ENCODE measurements around the gene MGRN1. TPM values are rescaled to one million over a fixed set of nuclear protein-coding genes. Genes with fewer than 3 reads are reported as not detected.

The MGRN1 gene
- total RNA-seq, 2 donors from 2014 or later, result 56.0 to 64.5 TPM

DNA sequence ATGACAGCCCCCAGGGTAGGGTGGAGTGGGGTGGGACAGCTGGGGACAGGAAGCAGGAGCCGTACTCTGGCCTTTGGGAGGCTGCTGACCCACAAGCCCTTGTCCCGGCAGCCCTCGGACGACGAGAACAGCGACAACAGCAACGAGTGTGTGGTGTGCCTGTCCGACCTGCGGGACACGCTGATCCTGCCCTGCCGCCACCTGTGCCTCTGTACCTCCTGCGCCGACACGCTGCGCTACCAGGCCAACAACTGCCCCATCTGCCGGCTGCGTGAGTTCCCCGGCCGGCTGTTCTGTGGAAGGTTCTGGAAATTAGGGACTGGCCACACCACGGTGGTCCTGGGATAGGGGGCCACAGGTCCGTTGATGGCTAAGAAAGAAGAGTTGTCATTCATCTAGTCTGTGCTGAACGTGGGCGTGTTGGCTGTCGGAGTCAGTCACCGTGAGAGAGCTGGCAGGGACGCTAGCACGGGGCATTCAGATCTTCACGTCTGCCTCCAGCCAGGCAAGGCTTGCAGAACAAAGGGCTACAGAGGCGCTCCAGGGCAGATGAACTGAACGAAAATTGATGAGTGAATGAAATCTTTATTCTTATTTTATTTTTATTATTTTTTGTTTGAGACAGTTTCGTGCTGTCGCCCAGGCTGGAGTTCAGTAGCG is 48.9 kb downstream of the MGRN1 start:
- TF ChIP-seq, protein P1, sequence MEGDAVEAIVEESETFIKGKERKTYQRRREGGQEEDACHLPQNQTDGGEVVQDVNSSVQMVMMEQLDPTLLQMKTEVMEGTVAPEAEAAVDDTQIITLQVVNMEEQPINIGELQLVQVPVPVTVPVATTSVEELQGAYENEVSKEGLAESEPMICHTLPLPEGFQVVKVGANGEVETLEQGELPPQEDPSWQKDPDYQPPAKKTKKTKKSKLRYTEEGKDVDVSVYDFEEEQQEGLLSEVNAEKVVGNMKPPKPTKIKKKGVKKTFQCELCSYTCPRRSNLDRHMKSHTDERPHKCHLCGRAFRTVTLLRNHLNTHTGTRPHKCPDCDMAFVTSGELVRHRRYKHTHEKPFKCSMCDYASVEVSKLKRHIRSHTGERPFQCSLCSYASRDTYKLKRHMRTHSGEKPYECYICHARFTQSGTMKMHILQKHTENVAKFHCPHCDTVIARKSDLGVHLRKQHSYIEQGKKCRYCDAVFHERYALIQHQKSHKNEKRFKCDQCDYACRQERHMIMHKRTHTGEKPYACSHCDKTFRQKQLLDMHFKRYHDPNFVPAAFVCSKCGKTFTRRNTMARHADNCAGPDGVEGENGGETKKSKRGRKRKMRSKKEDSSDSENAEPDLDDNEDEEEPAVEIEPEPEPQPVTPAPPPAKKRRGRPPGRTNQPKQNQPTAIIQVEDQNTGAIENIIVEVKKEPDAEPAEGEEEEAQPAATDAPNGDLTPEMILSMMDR (IDR thresholded peaks at IDR 0.05), result no peak
- no peak overlapping the region for H3K4me3 ChIP-seq
- DNase-seq (ENCODE audit: low spot score) (no peak), ATAC-seq (ENCODE audit: insufficient number of reproducible peaks, low FRiP score, low read depth) (no peak)
- H3K27me3 ChIP-seq (replicated peaks; ENCODE audit: insufficient read depth), result no peaks in the 10 kb centered on the region
- H3K4me1 ChIP-seq (ENCODE audit: control insufficient read depth in 1 of 2, low read depth in 2 of 2), result no peaks in the 10 kb centered on the region
- H3K27ac ChIP-seq, result no peak overlapping the region
- H3K36me3 ChIP-seq, result peaks cover 39% of the 10 kb centered on the region
- no peaks in the 10 kb centered on the region for H3K9me3 ChIP-seq

DNA sequence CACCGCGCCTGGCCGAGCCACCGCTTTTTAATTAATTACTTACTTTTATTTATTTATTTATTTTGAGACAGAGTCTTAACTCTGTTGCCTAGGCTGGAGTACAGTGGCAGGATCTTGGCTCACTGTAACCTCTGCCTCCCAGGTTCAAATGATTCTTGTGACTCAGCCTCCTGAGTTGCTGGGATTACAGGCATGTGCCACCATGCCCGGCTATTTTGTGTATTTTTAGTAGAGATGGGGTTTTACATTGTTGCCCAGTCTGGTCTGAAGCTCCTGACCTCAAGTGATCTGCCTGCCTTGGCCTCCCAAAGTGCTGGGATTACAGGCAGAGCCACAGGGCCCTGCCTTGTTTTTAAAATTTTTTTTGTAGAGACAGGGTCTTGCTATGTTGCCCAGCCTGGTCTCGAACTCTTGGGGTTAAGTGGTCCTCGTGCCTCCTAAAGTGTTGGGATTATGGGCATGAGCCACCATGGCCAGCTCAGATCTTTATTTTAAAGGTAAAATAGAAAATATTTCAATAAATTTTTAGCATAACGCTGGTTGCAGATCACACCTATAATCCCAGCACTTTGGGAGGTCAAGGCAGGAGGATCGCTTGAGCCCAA is 50.4 kb downstream of the MGRN1 start:
- H3K27ac ChIP-seq, result no peak overlapping the region
- H3K36me3 ChIP-seq, result peaks cover 33% of the 10 kb centered on the region
- H3K9me3 ChIP-seq, result no peaks in the 10 kb centered on the region
- no peak for DNase-seq (ENCODE audit: low spot score)
- H3K27me3 ChIP-seq (replicated peaks; ENCODE audit: insufficient read depth), result no peaks in the 10 kb centered on the region
- TF ChIP-seq, protein P1 (IDR thresholded peaks at IDR 0.05), result no peak
- H3K4me3 ChIP-seq, result no peak overlapping the region
- H3K4me1 ChIP-seq (ENCODE audit: control insufficient read depth in 1 of 2, low read depth in 2 of 2), result no peaks in the 10 kb centered on the region
- ATAC-seq (ENCODE audit: insufficient number of reproducible peaks, low FRiP score, low read depth), result no peak

DNA sequence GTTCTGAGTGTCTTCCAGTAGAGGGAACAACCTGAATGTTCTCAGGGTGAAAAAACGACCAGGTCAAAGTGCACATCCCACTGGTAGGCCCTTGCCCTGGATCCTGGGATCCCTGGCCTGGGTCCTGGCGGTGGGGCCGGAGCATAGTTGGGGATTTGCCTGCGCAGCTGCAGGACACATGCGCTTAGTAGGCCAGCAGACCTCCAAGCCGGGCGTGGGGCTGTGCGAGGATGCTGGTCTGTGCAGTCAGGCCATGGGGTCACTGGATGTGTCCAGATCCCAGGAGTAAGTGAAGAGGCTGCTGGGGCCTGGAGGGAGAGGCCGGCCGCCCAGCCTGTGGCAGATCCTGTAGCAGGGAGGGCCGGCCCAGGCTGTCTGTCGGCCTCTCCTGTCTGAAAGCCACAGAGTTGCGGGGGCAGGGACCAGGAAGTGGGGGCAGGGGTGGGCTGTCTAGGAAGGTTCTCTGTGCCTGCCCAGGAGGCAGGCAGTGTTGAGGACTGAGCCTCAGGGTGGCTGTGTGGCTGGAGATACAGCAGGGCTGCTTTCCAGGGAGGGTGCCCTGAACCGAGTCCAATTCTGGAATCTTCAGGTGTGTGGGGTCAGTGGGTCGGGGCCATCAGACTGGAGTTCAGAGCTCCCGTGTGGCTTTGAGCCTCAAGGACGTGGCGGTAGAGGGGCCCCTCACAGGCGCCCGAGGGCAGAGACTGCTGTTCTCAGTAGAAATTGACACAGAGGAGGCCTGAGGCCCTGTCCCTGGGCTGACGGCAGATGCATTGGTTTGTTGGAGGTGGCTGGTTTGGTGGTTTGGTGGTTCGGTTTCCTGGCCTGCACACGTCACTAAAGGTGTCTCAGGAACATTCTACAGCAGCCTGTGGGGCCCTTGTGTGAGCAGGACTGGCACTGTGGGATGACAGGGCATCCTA is 51.5 kb downstream of the MGRN1 start:
- TF ChIP-seq, protein P1 (IDR thresholded peaks at IDR 0.05), result no peak
- ATAC-seq (ENCODE audit: insufficient number of reproducible peaks, low FRiP score, low read depth), result no peak
- Histone ChIP-seq H3K4me1 (ENCODE audit: control insufficient read depth in 1 of 2, low read depth in 2 of 2) (no peaks in the 10 kb centered on the region), H3K4me3 (no peak overlapping the region), H3K9me3 (no peaks in the 10 kb centered on the region), H3K27ac (no peak overlapping the region), H3K27me3 (replicated peaks; ENCODE audit: insufficient read depth) (no peaks in the 10 kb centered on the region), H3K36me3 (peaks cover 33% of the 10 kb centered on the region)
- no peak for DNase-seq (ENCODE audit: low spot score)

GRCh38 chr16:4676831-4677230 is 52.2 kb downstream of the MGRN1 start:
- Histone ChIP-seq H3K27ac (no peak overlapping the region), H3K9me3 (no peaks in the 10 kb centered on the region), H3K4me1 (ENCODE audit: control insufficient read depth in 1 of 2, low read depth in 2 of 2) (no peaks in the 10 kb centered on the region), H3K4me3 (no peak overlapping the region), H3K27me3 (replicated peaks; ENCODE audit: insufficient read depth) (no peaks in the 10 kb centered on the region), H3K36me3 (peaks cover 32% of the 10 kb centered on the region)
- TF ChIP-seq, protein P1 (IDR thresholded peaks at IDR 0.05), result no peak
- ATAC-seq (ENCODE audit: insufficient number of reproducible peaks, low FRiP score, low read depth) (no peak), DNase-seq (ENCODE audit: low spot score) (no peak)

- H3K9me3 ChIP-seq, result no peaks in the 10 kb centered on the region
- TF ChIP-seq, protein P1 (IDR thresholded peaks at IDR 0.05), result no peak
- no peaks in the 10 kb centered on the region for H3K4me1 ChIP-seq (ENCODE audit: control insufficient read depth in 1 of 2, low read depth in 2 of 2)
- H3K4me3 ChIP-seq, result no peak overlapping the region
- no peak overlapping the region for H3K27ac ChIP-seq
- DNase-seq (ENCODE audit: low spot score), result no peak
- H3K36me3 ChIP-seq, result peaks cover 35% of the 10 kb centered on the region
- no peak for ATAC-seq (ENCODE audit: insufficient number of reproducible peaks, low FRiP score, low read depth)
- H3K27me3 ChIP-seq (replicated peaks; ENCODE audit: insufficient read depth), result no peaks in the 10 kb centered on the region
Observed at GRCh38 chr16:4677390-4677789, 52.8 kb downstream of the MGRN1 start.

All from thoracic aorta (tissue), 2 donors.